Stimulated activated CD8-positive, alpha-beta memory T cell treated with anti-CD3 and anti-CD28 coated beads, Interleukin-4, amount 100 ng/mL, for 4 hours (primary cell): ENCODE measurements around the gene CCL3.
A peak's percentile ranks its signal among the peaks of the same experiment; 100 is the strongest.
"Not testable (repeated sequence)": the region's sequence is repeated elsewhere in the genome, so short reads cannot be mapped to it uniquely, and the experiment has no call there.

Experiments used
- DNase-seq, 2 donors: peaks; one replicate each; pipeline ENCODE4 v3.0.0-alpha.2; 2020; ENCODE audit warnings: low read depth in 2 of 2, low spot score in 1 of 2

Gene CCL3

DNA sequence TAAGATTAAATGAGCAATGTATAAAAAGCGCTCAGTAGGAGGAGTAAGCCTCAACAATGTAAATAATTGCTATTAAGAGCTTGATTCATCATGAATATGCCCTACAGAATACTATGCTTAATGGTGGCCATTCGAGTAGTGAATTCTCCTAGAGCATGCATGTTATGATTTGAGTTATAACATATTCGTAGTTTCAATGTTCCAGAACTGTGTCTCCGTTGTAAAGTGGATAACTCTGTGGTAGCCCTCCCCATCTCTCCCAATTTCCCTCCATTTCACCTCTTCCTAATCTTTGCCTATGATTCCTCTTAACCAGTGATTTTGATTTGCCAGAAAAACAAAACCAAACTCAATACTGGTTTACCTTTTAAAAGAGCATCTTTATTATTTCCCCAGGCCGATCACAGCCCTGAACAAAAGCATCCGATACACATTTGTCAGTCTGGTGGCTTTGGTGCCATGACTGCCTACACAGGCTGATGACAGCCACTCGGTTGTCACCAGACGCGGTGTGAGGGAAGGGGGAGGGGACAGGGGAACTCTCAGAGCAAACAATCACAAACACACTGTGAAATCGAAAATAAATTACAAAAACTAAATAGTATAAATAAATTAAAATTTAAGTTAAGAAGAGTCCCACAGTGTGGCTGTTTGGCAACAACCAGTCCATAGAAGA is 1.9 kb downstream of the CCL3 start:
- not testable (repeated sequence) for DNase-seq

DNA sequence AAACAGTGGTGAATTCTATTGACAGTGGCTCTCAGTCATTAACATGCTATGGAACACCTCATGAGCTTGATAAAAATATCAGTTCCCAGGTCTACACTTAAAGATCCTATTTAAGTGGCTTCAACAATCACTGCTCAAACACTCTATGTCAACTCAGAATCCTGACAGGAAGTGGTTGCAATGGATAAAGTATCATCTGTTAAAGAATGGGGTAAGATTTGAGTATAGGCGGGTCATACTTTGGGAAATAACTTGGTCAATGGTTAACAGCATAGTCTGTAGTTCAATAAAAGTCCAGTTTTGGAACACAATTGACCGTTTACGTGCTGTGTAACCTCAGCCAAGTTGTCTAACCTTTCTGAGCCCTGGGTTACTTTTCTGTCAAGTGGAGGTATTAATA is 2.5 kb downstream of the CCL3 start:
- not testable (repeated sequence) for DNase-seq

DNA sequence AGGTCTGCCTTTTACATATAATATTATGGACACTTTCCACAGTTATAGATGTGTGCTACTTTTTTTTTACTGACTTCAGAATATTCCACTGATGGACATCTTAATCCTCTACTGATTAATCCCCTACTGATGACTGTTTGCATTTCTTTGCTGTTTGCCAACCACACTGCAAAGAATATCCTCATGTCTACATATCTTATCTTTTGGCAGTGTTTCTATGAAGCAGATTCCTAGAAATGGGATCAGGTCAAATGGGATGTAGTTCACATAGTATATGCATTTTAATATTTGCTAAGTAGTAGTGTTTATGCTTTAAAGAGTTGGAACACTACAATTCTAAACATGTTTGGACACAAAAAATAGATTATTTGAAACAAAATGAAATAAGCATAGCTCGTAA is 3.2 kb downstream of the CCL3 start:
- no peak for DNase-seq

DNA sequence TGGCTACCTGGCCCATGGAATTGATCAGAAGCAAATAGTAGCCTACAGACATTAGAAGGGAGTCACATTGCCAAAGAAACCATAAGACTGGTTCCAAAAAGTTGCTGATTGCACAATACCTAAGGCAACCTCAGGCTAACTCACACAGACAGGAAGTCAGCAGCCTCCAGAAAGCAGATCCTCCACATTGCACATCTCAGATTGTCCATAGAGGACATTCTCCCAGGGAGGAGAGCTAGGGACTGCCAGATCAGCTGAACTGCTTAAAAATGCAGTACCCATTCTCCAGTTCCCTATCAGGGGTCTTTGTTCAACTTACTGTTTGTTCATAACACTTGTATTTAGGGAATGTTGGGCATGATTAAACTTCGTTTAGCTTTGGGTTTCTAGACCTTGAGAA is 4.2 kb downstream of the CCL3 start:
- DNase-seq, result no peak

DNA sequence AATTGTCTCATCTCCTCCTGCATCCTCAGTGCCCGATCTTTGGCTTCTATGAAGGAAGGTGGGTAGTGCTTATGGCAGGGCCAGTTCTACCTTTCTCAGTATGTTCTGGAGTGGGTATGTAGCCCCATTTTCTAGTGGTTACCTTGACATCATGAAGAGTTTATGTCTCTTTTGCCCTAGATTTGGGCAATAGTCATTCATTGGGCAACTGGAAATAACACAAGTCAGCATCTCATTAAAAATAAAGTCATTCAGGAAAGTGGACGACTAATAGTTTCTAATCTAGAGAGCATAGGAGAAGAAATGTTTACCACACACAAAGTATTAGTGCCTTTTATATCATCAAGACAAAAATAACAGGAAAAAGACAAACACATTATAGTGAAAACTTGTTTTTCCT is 6.3 kb downstream of the CCL3 start:
- not testable (repeated sequence) for DNase-seq

DNA sequence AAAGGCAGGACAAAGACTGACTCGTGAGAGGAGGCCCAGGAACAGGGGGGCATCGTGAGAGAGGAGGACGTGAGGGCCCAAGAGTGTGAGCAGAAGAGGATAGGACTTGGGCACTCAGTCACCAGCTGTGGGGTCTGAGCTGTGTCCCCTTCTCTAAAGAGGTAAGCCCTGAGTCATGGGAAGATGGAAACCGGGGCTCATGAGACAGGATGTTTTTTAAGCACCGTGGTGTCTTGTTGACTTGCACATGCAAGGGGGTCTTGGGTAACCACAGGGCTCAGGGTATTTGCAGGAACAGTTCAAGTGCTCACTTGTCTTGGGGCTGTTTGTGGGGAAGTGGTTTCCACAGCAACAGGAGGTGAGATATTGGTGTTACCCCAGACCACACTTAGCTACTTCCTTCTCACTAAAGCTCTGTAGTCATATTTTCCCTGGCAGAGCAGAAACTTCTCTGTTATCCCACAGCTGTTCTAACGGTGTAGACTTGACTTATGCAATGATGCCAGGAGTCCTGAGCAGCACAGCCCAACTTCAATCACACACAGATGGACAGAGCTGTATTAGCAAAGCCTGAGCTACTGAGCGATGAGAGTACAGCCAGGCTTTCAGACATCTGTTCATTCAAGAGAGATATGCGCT is 7.3 kb downstream of the CCL3 start:
- peak; percentile 31 to 57 for DNase-seq

DNA sequence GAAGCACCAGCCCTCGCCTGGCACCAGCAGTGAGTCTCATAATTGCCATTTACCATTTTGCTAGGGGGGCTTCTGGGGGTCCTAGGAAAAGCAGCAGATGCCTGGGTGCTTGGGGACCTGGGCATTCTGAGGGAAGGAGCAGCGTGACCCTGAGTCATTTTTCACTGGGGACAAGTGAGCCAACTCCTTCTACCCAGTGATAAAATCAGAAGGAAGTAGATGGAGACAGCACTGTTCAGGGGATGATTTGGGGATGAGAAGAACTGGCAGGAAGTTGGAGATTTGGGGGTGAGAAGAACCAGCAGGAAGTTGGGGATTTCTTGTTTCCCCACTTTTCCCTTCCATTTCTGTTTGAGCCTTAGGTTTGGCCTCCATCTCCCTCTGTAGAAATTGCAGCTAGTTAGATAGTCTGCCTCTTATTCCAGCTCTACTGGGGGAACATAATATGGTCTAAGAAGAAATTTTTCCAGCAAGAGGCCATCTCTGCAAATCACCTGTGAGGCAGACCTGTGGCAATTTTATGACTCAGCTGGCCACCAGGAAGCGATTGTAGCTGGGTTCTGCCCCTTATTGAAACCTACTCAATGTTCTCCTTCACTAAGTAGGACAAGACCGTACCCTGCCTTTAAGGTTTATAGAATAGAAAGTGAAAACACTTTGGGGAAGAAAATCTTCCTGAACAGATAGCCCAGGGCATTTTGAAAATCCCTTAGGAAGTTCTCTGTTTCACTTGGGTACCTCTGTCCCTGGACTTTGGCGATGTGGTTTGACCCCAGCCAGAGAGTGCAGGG is 8.1 kb downstream of the CCL3 start:
- DNase-seq, result not testable (repeated sequence)

DNA sequence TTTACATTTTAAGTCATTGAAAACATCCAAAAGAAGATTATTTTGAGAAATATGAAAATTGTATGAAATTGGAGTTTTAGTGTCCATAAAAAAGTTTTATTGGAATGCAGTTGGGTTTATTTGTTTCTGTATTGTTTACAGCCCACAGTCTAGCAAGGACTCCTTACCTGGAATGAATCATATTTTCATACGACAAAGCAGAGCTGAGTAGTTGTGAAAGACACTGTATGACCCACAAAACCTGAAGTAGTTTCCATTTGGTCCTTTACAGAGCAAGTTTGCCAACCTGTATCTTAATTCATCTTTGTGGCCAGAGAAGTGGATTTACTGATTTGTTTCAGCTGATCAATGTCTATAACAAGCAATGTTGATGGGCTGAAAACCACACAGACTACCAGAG is 15.6 kb downstream of the CCL3 start:
- no peak for DNase-seq

DNA sequence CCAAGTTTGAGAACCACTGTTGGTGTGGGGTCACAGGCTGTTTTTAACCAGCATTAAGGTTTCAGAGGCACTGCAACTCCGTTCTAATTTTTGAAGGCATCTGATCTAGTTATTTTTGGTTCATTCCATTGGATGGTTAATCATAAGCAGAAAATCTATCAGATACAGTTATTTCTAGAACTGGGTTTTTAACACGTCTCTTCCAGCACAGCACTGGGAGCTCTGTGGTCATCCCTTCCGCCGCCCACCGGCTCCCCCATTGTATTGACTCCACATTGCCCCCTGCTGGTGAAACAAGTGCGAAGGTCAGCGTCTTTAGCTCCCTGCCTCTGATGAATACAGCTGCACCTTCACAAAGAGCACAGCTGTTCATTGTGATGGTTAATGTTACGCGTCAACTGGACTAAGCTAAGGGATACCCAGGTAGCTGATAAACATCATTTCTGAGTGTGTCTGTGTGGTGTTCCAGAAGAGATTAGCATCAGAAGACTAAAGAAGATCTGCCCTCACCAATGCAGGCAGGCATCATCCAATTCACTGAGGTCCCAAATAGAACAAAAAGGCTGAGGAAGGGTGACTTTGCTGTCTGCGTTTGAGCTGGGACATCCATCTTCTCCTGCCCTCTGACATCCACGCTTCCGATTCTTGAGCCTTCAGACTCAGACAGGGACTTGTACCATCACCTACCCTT is 17.4 kb downstream of the CCL3 start:
- peak in 1 of 2 donors; percentile 41 for DNase-seq

DNA sequence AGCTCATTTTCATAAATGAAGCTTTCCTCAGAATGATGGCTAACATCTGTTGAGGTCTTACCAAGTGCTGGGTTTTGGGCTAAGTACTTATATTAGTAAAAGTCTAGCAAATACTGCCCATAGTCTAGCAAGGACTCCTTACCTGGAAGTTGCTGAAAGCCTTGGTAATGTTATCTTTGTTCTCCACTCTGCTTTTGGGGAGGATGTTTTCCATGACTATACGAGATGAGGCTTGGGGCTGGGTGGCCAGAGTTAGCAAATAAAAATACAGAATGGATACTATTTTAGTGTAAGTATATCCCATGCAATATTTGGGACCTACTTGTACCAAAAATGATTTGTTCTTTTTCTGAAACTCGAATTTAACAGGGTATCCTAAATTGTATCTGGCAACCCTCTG is 18.2 kb downstream of the CCL3 start:
- no peak for DNase-seq

DNA sequence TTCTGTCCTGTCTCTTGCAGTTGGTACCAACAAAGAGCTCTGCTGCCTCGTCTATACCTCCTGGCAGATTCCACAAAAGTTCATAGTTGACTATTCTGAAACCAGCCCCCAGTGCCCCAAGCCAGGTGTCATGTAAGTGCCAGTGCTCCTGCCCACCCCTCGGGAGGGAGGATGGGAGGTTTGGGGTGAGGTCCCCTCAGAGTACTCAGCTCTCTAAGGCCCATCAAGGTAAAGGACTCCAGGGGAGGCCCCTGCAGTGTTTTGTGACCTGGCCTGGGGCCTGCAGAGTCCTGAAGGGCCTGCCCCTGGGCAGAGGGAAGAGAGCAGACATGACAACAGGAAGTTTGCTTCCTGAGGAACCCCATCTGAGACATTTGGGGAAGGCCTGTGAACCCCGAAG is 19.5 kb downstream of the CCL3 start:
- no peak for DNase-seq

DNA sequence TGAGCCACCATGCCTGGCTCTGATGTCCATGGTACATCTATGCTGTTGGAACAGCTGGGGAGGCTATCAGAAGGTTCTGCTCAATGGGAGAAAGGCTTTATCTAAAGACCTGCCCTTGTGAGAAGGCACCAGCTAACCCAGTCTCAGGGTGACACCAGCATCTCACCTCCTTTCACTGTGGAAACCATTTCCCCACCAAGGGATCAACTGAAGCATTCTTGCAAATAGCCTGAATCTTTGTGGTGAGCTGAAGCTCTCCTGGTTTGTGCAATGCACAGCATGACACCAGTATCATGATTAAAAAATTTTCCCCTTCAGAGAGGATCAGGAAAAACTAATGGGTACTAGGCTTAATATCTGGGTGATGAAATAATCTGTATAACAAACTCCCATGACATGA is 20.8 kb downstream of the CCL3 start:
- no peak for DNase-seq

DNA sequence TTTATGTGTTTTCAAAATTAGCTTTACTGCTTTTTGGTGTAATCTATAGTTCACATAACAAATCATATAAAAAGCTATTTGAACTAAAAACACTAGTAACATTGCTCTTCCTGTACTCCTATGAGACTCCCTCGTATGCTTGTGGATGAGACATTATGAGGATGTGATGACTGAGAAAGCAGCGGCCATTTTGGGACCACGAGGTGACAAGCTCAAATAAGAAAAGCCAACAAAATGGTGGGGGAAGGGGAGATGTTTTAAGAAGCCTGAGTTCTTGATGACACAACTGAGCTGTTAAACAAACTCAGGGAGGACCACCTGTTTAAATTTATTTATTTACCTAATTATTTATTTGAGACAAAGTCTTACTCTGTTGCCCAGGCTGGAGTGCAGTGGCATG is 21.4 kb downstream of the CCL3 start:
- DNase-seq, result no peak

DNA sequence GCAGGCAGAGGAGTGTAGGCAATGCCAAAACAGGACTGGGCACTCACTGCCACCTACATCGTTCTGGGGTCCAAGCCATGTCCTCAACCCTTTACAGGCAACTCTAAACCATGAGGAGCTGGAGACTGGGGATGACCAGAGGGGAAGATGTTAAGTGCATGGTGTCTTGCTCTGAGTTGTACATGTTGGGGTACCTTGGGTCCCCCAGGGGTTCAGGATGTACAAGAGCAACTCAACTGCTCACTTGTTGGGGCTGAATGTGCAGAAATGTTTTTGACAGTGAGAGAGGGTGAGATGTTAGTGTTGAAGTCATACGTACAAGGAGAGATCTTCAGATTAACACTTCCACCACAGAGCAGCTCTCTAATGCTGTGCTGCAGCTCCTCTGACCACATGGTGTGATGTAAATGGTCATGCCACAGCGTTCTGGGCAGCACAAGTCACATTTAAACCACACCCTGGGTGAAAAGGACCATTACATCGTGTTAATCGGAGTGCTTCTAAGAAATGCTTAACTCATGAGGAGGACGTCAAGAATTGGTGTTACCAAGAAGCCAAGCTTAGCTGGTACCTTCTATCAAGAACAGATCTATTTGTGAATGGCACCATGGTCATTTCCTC is 23.5 kb downstream of the CCL3 start:
- DNase-seq, result no peak

DNA sequence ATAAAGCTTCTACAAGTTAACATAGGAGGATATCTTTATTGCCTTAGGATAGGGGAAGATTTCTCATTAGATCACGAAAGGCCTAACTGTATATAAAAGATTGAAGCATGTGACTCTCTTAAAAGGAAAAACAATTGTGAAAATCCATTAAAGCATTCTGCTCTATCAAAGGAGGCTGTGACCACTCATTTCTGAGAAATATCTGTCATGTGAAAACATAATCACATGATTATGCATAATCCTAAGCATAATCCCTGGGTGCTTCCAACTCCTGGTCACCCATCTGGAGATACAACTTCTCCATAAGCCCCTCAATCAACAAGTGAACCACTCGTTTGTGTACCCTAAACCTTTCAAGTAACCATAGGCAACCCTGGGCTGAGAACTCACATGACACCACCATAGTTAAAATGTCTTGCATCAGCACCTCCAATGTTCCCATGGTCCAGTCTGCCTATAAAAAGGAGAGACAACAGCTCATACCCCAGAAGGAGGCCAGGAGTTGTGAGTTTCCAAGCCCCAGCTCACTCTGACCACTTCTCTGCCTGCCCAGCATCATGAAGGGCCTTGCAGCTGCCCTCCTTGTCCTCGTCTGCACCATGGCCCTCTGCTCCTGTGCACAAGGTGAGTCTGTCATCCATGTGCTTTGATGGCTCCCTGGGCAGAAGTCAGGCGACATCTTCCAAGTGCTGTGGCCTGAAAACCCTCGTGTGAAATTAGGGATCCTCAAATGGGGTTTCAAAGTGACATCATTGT is 26.0 kb downstream of the CCL3 start, which contains the start of gene CCL18:
CCL18 (plus strand) TSS at position 487 of the 756 bp plus-strand sequence; CDS start at position 558, 71 bp downstream.
- DNase-seq, result no peak

DNA sequence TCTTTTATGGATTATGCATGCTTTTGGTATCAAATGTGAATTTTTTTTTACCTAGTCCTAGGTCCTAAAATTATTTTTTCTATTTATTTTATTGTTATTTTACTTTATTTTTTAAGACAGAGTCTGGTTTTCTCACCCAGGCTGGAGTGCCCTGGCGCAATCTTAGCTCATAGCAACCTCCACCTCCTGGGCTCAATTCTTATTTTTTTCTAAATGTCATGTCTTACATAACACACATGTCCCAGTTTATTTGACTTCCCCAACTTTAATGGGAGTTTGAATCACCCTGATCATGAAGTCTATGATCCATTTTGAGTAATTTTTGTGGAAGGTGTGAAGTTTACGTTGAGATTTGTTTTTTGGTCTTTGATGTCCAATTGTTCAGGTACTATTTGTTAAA is 29.1 kb downstream of the CCL3 start:
- DNase-seq, result no peak

DNA sequence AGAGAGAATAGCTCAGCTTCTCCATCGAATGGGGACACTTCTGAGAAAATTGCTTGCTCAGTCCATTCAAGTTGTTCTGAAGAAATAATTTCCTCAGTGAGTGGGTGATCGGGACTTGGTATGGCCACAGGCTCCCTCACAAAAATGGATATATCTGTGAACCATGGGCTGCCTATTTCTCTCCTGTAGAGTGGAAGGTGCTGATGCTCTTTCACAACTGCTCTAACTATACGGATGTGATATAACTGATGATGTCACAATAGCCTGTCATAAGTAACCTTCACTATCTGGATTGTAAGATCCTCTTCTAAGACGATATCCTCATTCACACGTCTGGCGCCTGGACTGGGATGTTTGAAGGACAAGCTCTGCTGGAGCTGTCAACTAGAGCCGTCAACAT is 30.5 kb downstream of the CCL3 start:
- DNase-seq, result no peak

DNA sequence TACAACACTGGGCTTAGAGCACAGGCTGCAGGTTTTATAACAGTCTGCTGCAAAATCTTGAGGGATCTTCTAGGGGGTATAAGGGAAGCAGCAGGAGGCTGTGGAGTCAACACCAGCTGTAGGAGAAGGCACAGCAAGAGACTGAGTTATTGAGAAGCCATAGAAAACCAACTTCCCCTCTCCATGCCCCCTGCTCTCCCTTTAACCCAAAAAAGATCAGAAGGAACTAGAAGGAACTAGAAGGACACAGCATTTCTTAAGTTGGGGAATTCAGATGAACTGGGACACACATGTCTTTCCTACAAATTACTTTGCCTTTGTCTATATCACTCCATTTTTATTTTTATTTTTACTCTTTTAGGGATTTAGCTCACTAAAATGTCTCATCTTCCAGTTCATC is 32.0 kb downstream of the CCL3 start:
- no peak for DNase-seq

DNA sequence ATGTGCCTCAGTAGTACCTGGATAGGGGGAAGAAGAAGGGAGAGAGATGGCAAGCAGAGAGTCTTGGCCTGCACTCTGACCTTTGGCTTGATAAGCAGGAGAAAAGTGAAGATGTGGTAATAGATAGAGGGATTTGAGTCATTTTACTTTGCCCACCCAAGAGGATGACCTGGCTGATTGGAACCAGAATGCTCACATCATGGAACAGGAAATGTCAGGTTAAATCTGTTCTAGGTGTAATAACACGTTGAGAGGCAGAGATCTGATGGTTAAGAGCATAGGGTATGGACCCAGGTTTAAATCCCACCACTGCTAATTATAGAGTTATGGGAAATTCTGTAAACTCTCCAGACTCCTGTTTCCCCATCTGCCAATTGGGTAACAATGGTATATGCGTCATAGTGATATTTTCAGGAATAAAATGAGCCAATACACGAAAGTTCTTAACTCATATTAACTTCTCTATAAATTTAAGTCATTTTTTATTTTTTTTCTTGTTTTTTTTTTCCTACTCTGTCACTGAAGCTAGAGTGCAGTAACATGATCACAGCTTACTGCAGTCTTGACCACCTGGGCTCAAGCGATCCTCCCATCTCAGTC is 33.9 kb downstream of the CCL3 start:
- DNase-seq, result no peak

DNA sequence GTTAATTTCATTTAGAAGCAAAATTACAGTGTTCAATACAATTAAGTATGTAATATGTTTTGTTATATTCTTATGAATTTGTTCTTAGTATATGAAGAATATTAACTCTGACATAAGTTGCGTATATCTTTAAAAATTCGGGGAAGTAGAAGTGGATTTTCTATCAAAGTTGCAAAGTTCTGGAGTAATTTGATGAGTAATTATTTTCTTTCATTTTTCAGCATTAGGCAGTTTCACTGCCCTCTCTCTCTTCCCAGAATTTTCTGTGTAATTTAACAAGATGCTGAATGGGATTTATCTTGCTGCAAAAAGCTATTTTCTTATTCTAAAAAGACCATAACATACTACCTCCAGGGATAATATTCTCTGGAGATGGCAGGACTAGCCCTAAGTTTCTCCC is 34.8 kb downstream of the CCL3 start:
- DNase-seq, result no peak
